GM19351 (cell line): ENCODE measurements around the gene BRD4.
"Not testable (repeated sequence)": the region's sequence is repeated elsewhere in the genome, so short reads cannot be mapped to it uniquely, and the experiment has no call there.

Source experiments
- ATAC-seq: cut with Tn5 transposase; IDR thresholded peaks from one replicate; pipeline ENCODE4 v1.9.1; 2021; ENCODE audit warnings: mild to moderate bottlenecking, moderate library complexity; ENCODE audit not compliant: unreplicated experiment

BRD4 gene

DNA sequence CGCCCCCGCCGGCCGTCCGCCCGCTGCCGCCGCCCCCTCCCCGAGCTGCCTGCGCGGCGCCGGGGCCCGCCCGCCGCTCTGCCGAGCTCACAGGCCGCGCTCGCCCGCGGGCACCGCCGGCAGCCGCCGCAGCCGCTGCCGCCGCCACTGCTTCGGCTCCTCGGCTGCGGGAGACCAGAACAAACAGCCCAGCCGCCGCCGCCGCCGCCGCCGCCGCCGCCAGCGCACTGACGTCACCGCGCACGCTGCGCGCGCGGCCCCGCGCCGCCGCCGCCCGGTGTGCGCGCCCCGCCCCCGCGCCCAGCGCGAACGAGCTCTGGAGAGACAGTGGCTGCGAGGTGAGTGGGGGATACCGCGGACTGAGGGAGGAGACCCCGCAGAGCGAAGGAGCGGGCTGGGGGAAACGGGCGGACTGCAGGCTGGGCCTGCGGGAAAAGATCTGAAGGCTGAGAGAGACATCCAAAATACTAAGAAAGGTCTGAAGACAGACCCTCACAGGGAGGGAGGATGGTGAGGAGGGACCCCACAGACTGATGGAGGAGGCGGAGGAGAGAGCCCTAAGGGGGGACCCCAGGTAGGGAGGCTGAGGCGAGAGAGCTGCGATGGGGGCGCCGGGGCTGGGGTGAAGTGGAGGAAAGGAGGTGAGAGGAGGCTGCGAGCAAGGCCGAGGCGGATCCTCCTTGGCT is at the start of gene BRD4:
Gene BRD4 (minus strand): TSS at position 229 of the 686 bp plus-strand sequence. CDS start 59,440 bp downstream, outside the sequence.
- peak; percentile 38 for ATAC-seq

DNA sequence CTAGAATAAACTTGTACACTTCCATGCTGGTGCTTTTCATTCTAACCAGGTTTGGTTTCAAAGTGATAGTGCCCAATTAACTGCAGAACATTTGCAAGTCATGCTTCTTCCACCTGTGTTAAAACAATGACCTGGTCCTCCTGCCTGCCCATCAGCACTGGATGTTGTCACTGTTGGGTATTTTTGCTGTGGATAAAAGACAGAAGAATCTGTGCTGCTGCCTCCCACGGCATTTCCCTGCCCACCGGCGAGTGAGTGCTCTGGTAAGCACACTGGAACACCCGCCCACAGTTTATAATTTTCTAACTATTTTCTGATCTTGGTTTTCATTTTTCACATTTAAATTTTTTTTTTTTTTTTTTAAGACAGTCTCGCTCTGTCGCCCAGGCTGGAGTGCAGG is 49.5 kb upstream of the BRD4 start:
- ATAC-seq = no peak

DNA sequence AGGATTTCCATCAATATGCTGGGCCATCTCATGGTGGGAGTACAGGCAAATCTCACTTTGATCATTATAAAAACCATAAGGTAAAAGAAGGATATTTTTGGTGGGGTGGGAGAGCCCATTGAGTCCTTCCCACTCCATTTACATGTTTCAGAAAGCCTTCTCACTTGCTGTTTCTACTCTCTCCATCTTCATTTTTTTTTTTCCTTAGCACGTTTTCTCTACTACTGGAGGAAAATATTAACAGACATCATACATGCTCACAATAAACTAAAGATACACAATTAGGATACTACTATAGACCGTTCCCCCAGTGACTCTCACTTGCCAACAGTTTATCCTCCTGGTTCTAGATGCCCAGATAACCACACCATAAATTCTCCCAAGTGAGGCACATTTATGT is 49.1 kb upstream of the BRD4 start:
- ATAC-seq = no peak

DNA sequence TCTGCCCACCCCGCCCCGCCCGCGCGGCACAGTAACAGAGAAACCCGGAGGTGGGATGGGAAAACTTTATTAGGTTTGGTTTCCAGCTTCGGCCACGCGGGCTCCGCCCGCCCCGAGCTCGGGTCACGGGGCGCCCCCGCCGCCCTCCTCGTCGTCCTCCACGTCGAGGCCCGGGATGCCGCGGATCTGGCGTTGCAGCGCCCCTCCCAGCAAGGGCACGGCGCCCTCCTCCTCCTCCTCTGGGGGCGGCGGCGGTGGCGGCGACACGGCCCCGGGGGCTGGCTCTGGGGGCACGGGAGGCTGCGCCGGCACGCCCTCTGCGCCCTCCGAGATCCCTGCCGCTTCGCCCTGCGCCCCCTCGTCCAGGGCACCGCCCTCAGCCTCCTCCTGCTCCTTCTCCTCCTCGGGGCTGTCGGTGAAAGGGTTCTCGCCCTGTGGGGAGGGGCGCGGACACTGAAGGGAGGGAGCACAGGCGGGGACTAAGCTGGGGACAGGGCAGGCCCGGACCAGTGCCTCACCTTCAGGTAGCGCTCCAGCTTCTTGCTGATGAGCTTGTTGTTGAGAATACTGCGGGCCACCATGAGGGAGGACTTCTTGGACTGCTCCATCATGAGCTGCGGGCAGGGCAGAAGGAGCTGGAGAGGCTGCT is 47.8 kb upstream of the BRD4 start:
- peak; percentile 32 for ATAC-seq

DNA sequence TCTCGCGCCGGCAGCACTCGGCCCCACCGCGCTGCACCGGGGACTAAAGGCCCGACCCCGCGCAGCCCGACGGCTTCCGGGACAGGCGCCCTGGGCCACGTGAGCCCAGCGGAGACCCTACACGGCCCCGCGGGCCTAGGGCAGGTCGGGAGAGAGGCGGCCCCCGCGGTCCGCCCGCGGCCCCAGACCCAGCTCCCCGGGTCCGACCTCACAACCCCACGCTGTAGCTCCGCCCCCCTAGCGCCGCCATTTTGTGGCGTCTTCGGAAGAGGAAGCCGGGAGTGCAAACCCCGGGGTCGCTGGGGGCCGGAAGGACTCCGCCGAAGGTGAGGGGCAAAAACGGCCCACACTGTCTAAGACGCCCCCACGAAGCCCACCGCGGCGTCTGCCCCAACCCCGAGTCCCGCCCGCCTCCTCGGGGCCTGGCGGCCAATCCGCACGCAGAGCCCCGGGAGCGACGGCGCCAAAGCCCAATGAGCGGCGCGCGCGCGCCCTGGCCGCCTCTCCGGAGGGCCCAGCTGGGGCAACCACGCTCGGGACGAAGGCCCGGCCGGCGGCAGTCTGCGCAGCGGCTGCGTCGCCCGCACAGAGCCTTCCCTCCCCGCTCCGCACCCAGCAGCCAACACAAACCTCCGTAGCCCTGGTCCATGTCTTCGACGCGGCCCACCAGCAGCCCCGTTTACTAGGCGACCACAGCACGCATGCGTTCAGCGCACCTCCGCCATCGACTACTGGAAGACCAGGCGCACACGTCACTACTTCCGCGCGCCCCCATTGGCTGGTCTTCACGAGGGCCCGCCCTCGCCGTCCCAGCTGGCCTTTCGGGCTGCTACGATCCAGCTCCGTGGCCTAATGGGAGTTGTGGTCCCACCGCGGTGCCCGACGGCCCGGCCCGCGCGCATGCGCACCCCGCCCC is 47.0 kb upstream of the BRD4 start, which contains the start of gene AKAP8:
Gene AKAP8 (minus strand): TSS at position 705 of the 916 bp plus-strand sequence. CDS start 56 bp downstream, at position 649.
- ATAC-seq = peak; percentile 80

- no peak for ATAC-seq
Measured at GRCh38 chr19:15378534-15379082, 46.3 kb upstream of the BRD4 start.

GRCh38 chr19:15374796-15375440 is 42.6 kb upstream of the BRD4 start:
- ATAC-seq = no peak

GRCh38 chr19:15374105-15374651 is 41.8 kb upstream of the BRD4 start:
- ATAC-seq = no peak

- ATAC-seq = no peak
Measured at GRCh38 chr19:15373644-15374043, 41.3 kb upstream of the BRD4 start.

DNA sequence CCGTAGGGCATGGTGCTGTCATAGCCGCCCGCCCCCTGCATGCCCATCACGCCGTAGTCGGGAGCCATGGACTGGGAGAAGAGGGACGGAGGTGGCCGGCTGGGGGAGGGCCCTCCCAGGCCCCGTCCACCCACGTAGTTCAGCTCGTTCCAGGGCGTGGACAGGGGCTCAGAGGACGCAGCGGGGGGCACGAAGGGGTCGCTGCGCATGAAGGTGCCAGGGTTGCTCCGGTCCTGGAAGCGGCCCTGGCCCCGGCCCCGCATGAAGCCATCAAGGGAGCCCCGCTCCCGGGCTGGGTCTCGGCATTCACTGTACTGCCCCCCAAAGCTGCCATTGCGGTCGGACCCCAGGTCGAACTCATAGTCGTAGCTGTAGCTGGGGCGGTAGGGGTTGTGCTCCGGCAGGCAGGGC is 40.6 kb upstream of the BRD4 start:
- ATAC-seq = no peak

GRCh38 chr19:15372470-15372869 is 40.1 kb upstream of the BRD4 start:
- ATAC-seq = no peak

GRCh38 chr19:15371786-15372380 is 39.5 kb upstream of the BRD4 start:
- ATAC-seq = no peak

DNA sequence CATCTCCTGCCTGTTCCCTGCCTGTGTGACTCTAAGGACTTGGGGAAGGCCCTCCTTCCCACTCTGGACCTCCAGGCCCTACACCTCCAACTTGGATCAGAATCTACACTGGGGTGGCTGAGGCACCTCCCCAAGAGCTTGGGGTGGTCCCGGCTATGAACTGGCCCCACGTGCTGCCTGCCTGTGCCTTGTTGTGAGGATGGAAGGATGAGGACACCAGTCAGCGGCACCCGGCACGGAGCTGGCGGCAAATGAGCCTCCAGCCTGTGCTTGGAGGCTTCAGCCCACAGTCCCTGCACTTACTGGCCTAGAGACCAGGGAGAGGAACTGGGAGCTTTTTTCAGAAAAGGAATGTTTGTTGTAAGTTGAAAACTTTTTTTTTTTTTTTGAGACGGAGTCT is 38.8 kb upstream of the BRD4 start:
- no peak for ATAC-seq

- no peak for ATAC-seq
Measured at GRCh38 chr19:15369594-15369891, 37.2 kb upstream of the BRD4 start.

- ATAC-seq = no peak
Measured at GRCh38 chr19:15368798-15369593, 36.7 kb upstream of the BRD4 start.

GRCh38 chr19:15368051-15368632 is 35.8 kb upstream of the BRD4 start:
- ATAC-seq = no peak

DNA sequence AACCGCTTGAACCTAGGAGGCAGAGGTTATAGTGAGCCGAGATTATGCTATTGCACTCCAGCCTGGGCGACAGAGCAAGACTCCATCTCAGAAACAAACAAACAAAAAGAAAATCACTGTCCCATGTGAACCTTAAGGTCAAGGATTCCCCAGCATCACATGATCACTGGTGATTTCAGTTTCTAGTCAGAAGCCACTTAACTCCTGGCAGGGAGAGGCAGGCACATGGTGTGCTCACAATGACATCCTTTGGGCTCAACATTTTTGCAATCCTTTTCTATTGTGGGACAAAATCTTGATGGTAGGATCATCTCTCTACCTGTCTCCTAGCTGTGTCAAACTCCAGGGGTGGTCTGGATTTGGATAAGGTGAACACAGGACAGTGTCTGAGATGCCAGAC is 35.1 kb upstream of the BRD4 start:
- ATAC-seq = no peak

DNA sequence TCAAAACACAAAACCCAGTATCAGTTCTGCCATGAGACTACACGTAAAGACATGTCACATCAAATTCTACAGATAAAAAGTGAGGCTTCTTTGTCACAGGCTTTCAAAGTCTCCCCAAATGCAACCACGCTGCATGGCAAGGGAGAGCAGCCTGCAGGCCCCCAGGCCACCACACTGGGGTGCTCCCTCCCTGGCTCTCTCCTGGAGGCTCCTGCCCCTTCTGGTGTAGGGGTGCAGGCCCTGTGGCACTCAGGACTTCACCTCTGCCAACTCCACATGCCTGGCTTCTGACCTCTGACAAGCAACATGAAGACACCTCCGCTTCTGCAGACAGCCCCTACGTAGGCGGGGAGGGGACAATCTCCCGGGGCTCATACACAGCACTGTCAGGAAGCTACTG is 32.9 kb upstream of the BRD4 start:
- ATAC-seq = no peak

DNA sequence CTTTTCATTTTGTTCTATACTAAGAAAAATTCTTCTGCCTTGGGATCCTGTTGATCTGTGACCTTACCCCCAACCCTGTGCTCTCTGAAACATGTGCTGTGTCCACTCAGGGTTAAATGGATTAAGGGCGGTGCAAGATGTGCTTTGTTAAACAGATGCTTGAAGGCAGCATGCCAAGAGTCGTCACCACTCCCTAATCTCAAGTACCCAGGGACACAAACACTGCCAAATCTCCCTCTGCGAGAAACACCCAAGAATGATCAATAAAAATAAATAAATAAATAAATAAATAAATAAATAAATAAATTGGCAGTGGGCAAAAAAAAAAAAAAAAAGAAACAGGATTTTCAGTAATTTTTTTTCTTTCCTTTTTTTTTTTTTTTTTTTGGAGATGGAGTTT is 31.5 kb upstream of the BRD4 start:
- ATAC-seq = not testable (repeated sequence)
